ENCODE measurements around the gene HTRA3.

Gene HTRA3

DNA sequence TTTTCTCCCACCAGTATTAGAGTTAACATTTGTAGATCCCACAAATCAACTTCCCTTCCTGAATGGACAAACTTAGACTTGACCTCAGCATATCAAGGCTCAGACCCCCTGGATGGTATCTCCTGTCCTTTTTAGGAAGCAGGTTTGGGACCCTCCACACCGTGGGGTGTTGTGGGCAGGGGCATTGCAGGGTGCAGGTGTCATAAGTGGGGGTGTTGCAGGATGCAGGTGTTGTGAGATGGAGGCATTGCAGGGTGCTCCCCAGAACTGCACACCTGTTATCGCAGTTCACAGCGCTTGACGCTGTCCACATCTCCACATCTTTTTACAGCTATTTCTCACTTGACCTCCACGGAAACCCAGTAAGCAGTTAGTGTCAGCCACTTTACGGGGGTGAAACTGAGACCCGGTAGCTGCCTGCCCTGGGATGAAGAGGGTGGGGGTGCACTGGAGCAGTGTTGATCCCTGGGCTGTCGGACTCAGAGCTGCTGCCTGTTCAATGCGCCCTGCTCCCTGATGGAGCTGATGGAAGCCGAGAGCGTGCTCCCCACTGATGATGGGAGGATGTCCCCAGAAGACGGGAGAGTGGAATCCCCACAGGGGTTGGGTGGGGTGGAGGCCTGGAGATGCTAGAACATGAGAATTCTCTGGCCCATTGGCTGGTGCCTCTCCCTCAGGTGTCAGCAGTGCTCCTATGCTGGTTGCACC, 45.1 kb upstream of the HTRA3 start:
- TF ChIP-seq, protein P1, sequence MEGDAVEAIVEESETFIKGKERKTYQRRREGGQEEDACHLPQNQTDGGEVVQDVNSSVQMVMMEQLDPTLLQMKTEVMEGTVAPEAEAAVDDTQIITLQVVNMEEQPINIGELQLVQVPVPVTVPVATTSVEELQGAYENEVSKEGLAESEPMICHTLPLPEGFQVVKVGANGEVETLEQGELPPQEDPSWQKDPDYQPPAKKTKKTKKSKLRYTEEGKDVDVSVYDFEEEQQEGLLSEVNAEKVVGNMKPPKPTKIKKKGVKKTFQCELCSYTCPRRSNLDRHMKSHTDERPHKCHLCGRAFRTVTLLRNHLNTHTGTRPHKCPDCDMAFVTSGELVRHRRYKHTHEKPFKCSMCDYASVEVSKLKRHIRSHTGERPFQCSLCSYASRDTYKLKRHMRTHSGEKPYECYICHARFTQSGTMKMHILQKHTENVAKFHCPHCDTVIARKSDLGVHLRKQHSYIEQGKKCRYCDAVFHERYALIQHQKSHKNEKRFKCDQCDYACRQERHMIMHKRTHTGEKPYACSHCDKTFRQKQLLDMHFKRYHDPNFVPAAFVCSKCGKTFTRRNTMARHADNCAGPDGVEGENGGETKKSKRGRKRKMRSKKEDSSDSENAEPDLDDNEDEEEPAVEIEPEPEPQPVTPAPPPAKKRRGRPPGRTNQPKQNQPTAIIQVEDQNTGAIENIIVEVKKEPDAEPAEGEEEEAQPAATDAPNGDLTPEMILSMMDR (IDR thresholded peaks at IDR 0.05; ENCODE audit: insufficient read depth, low read length, poor library complexity, severe bottlenecking), result no peak
- Histone ChIP-seq H3K36me3 (ENCODE audit: control insufficient read depth, insufficient read depth, low read length) (peaks cover 38% of the 10 kb centered on the region), H3K27me3 (replicated peaks; ENCODE audit: control insufficient read depth, insufficient read depth, low read length) (no peaks in the 10 kb centered on the region), H3K4me3 (replicated peaks; ENCODE audit: low read depth, low read length) (no peak overlapping the region)
- DNase-seq (ENCODE audit: extremely low read depth, insufficient read length), result no peak

DNA sequence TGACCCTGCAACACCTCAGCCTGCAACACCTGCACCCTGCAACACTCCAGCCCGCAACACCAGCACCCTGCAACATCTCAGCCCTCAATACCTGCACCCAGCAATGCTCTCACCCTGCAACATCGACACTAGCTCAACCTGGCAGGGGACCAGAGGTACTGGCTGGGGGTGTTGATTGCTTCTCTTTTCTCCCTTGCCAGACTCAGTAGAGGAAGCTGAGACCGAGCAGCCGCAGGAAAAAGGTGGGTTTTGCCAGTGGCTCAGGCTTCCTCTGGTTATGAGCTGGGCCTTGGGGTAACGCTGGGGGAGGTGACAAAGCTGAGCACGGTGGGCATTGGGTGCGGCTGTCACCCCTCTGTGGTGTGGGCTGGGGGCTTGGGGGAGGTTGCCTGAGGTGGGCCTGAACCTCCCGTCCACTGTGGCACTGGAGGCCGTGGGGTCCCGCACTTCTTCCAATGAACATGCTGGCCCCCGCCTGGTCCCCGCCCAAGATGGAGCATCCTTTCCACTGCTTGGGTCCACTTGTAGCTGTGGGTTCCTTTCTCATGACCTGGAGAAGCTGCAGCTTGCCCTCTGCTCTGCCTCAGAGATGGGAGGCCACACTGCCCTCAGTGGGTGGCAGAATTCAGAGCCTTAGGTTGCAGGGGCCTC, 44.5 kb upstream of the HTRA3 start:
- Histone ChIP-seq H3K27me3 (replicated peaks; ENCODE audit: control insufficient read depth, insufficient read depth, low read length) (no peaks in the 10 kb centered on the region), H3K4me3 (replicated peaks; ENCODE audit: low read depth, low read length) (no peak overlapping the region), H3K36me3 (ENCODE audit: control insufficient read depth, insufficient read depth, low read length) (peaks cover 38% of the 10 kb centered on the region)
- TF ChIP-seq, protein P1 (IDR thresholded peaks at IDR 0.05; ENCODE audit: insufficient read depth, low read length, poor library complexity, severe bottlenecking), result no peak
- no peak for DNase-seq (ENCODE audit: extremely low read depth, insufficient read length)

DNA sequence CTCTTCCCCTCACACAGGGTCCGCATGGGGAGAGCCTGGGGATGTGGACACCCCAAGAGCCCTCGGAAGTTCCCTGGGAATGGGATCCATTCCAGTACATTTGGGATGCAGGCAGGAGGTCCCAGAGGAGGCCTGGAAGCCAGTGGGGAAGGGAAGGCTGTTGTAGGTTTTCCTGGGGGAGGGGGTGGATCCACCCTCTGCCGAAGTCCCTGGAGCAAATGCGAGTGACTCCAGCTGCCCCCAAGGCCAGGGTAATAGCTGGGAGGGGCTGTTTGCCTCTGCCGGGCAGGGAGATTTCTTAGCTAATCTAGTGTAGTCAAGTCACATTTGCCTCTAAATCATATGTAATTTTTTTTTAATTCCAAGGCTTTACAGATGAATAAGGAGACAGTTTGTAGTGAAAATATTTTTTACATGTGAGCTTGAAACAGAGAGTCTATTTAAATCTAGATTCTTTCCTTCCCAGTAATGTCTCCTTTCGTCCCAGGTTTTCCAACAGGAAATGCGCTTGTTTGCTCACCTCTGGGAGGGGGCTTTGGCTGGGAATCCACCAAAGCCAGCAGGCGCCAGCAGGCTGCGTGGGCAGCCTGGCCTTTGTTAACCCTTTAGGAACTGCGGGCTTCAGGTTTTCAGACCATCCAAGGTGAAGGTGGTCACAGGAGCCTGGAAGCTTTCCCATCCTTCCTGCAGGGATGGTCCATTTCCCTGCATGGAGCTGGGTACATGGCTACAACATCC, 43.7 kb upstream of the HTRA3 start:
- peaks cover 36% of the 10 kb centered on the region for H3K36me3 ChIP-seq (ENCODE audit: control insufficient read depth, insufficient read depth, low read length)
- TF ChIP-seq, protein P1 (IDR thresholded peaks at IDR 0.05; ENCODE audit: insufficient read depth, low read length, poor library complexity, severe bottlenecking), result no peak
- H3K27me3 ChIP-seq (replicated peaks; ENCODE audit: control insufficient read depth, insufficient read depth, low read length), result no peaks in the 10 kb centered on the region
- DNase-seq (ENCODE audit: extremely low read depth, insufficient read length), result no peak
- H3K4me3 ChIP-seq (replicated peaks; ENCODE audit: low read depth, low read length), result no peak overlapping the region

DNA sequence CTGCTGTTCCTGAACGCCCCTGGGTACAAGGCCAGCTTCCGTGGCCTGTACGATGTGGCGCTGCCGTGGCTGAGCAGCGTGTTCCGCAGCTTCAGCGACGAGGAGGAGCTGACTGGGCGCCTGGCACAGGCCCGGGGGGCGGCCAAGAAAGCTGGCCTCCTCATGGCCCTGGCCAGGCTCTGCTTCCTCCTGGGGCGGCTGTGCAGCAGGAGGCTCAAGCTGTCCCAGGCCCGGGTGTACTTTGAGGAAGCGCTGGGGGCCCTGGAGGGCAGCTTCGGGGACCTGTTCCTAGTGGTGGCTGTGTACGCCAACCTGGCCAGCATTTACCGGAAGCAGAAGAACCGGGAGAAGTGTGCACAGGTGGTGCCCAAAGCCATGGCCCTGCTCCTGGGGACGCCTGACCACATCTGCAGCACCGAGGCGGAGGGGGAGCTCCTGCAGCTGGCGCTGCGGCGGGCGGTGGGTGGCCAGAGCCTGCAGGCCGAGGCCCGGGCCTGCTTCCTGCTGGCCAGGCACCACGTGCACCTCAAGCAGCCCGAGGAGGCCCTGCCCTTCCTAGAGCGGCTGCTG, 42.3 kb upstream of the HTRA3 start:
- H3K27me3 ChIP-seq (replicated peaks; ENCODE audit: control insufficient read depth, insufficient read depth, low read length), result no peaks in the 10 kb centered on the region
- H3K36me3 ChIP-seq (ENCODE audit: control insufficient read depth, insufficient read depth, low read length), result peaks cover 36% of the 10 kb centered on the region
- no peak for DNase-seq (ENCODE audit: extremely low read depth, insufficient read length)
- no peak overlapping the region for H3K4me3 ChIP-seq (replicated peaks; ENCODE audit: low read depth, low read length)
- TF ChIP-seq, protein P1 (IDR thresholded peaks at IDR 0.05; ENCODE audit: insufficient read depth, low read length, poor library complexity, severe bottlenecking), result no peak

DNA sequence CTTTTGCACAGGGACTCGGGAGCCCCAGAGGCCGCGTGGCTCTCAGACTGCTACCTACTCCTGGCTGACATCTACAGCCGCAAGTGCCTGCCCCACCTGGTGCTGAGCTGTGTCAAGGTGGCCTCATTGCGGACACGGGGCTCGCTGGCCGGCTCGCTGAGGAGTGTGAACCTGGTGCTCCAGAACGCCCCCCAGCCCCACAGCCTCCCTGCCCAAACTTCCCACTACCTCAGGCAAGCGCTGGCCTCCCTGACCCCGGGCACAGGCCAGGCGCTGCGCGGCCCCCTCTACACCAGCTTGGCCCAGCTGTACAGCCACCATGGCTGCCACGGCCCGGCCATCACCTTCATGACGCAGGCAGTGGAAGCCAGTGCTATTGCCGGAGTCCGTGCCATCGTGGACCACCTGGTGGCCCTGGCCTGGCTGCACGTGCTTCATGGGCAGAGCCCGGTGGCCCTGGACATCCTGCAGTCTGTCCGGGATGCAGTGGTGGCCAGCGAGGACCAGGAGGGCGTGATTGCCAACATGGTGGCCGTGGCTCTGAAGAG, 41.7 kb upstream of the HTRA3 start:
- no peak overlapping the region for H3K4me3 ChIP-seq (replicated peaks; ENCODE audit: low read depth, low read length)
- TF ChIP-seq, protein P1 (IDR thresholded peaks at IDR 0.05; ENCODE audit: insufficient read depth, low read length, poor library complexity, severe bottlenecking), result no peak
- H3K27me3 ChIP-seq (replicated peaks; ENCODE audit: control insufficient read depth, insufficient read depth, low read length), result no peaks in the 10 kb centered on the region
- DNase-seq (ENCODE audit: extremely low read depth, insufficient read length), result no peak
- H3K36me3 ChIP-seq (ENCODE audit: control insufficient read depth, insufficient read depth, low read length), result peaks cover 39% of the 10 kb centered on the region
